ENCODE measurements around the gene STXBP6. TPM values are rescaled to one million over a fixed set of nuclear protein-coding genes. Genes with fewer than 3 reads are reported as not detected.

Gene STXBP6
- total RNA-seq, 1 experiment from 2014 or later = 6.4 TPM

DNA sequence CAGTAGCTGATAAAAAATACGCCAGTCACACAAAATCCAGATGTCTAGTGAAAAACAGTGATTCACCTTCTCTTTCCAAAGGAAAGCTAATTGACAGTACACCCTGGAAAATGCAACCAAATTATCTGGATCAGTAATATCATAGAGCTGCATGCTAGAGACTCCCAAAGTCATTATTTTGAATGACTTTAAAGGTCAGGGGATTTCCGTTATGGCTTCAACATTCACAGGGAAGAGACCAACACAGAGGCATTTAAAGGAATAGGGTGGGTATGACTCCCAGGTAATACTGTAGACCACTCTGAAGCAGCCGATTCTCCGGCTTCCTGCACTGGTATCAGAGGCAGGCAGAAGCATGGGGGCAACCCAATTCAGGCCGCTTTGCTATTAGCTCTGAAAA lies 190.4 kb downstream of the STXBP6 start:
- H3K27ac Mint-ChIP-seq (ENCODE audit: unreplicated experiment) = peak overlapping the region; percentile 98
- TF ChIP-seq, protein P1, sequence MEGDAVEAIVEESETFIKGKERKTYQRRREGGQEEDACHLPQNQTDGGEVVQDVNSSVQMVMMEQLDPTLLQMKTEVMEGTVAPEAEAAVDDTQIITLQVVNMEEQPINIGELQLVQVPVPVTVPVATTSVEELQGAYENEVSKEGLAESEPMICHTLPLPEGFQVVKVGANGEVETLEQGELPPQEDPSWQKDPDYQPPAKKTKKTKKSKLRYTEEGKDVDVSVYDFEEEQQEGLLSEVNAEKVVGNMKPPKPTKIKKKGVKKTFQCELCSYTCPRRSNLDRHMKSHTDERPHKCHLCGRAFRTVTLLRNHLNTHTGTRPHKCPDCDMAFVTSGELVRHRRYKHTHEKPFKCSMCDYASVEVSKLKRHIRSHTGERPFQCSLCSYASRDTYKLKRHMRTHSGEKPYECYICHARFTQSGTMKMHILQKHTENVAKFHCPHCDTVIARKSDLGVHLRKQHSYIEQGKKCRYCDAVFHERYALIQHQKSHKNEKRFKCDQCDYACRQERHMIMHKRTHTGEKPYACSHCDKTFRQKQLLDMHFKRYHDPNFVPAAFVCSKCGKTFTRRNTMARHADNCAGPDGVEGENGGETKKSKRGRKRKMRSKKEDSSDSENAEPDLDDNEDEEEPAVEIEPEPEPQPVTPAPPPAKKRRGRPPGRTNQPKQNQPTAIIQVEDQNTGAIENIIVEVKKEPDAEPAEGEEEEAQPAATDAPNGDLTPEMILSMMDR (IDR thresholded peaks at IDR 0.05; ENCODE audit: unreplicated experiment) = no peak
- no peak overlapping the region for H3K4me3 Mint-ChIP-seq (ENCODE audit: low read depth, unreplicated experiment)
- CTCF ChIA-PET = interaction anchor here (1.1 kb wide), 1 partner anchor 17 kb away, joined by 3 read pairs; no protein-coding TSS in a partner anchor
- peaks cover 30% of the 10 kb centered on the region for H3K4me1 Mint-ChIP-seq (ENCODE audit: low read depth, unreplicated experiment)
- BruUV-seq (replicated peaks) = no TSS peak
- no peaks in the 10 kb centered on the region for H3K27me3 Mint-ChIP-seq (ENCODE audit: unreplicated experiment)
- intact Hi-C loops (cut with micrococcal nuclease; ENCODE audit: unreplicated experiment) = no loop called here
- no peak for DNase-seq
- H3K9me3 Mint-ChIP-seq (ENCODE audit: low read depth, unreplicated experiment) = no peaks in the 10 kb centered on the region
- H3K36me3 Mint-ChIP-seq (ENCODE audit: insufficient read depth, unreplicated experiment) = peaks cover 11% of the 10 kb centered on the region

- no peak for DNase-seq
- Mint-ChIP-seq H3K36me3 (ENCODE audit: insufficient read depth, unreplicated experiment) (peaks cover 11% of the 10 kb centered on the region), H3K27me3 (ENCODE audit: unreplicated experiment) (no peaks in the 10 kb centered on the region), H3K4me3 (ENCODE audit: low read depth, unreplicated experiment) (no peak overlapping the region), H3K27ac (ENCODE audit: unreplicated experiment) (no peak overlapping the region), H3K9me3 (ENCODE audit: low read depth, unreplicated experiment) (no peaks in the 10 kb centered on the region), H3K4me1 (ENCODE audit: low read depth, unreplicated experiment) (peaks cover 30% of the 10 kb centered on the region)
- intact Hi-C loops (cut with micrococcal nuclease; ENCODE audit: unreplicated experiment) = no loop called here
- BruUV-seq (replicated peaks) = no TSS peak
- TF ChIP-seq, protein P1 (IDR thresholded peaks at IDR 0.05; ENCODE audit: unreplicated experiment) = no peak
- CTCF ChIA-PET = no interaction called here
Measured at GRCh38 chr14:24858684-24859083, 191.3 kb downstream of the STXBP6 start.

GRCh38 chr14:24858052-24858451 lies 191.9 kb downstream of the STXBP6 start:
- BruUV-seq (replicated peaks) = no TSS peak
- Mint-ChIP-seq H3K4me1 (ENCODE audit: low read depth, unreplicated experiment) (peaks cover 30% of the 10 kb centered on the region), H3K36me3 (ENCODE audit: insufficient read depth, unreplicated experiment) (peaks cover 11% of the 10 kb centered on the region), H3K27me3 (ENCODE audit: unreplicated experiment) (no peaks in the 10 kb centered on the region), H3K27ac (ENCODE audit: unreplicated experiment) (no peak overlapping the region), H3K9me3 (ENCODE audit: low read depth, unreplicated experiment) (no peaks in the 10 kb centered on the region), H3K4me3 (ENCODE audit: low read depth, unreplicated experiment) (no peak overlapping the region)
- TF ChIP-seq, protein P1 (IDR thresholded peaks at IDR 0.05; ENCODE audit: unreplicated experiment) = no peak
- CTCF ChIA-PET = no interaction called here
- intact Hi-C loops (cut with micrococcal nuclease; ENCODE audit: unreplicated experiment) = no loop called here
- no peak for DNase-seq

DNA sequence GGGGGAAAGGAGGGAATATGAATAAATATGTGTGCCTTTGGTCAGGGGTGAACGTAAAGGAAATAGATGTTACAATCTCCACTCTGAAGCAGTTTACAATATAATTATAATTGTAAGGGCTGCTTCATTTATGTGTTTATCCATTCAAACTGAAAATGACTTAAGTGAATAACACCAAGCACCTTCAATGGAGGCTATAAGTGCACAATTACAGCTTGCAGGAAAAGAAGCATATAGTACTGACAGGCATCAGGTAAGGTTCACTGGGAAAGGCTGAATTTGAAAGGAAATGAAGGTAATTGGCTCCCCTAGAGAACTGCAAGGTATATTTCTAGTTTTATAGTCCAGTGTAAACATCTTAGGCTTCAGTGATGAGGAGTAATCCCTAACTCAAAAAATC lies 192.7 kb downstream of the STXBP6 start:
- TF ChIP-seq, protein P1 (IDR thresholded peaks at IDR 0.05; ENCODE audit: unreplicated experiment) = no peak
- H3K9me3 Mint-ChIP-seq (ENCODE audit: low read depth, unreplicated experiment) = no peaks in the 10 kb centered on the region

More for the DNA sequence above, 192.7 kb downstream of the STXBP6 start:
- H3K4me3 Mint-ChIP-seq (ENCODE audit: low read depth, unreplicated experiment) = no peak overlapping the region
- H3K4me1 Mint-ChIP-seq (ENCODE audit: low read depth, unreplicated experiment) = peaks cover 38% of the 10 kb centered on the region
- intact Hi-C loops (cut with micrococcal nuclease; ENCODE audit: unreplicated experiment) = no loop called here
- H3K27ac Mint-ChIP-seq (ENCODE audit: unreplicated experiment) = no peak overlapping the region
- CTCF ChIA-PET = no interaction called here
- H3K36me3 Mint-ChIP-seq (ENCODE audit: insufficient read depth, unreplicated experiment) = peaks cover 11% of the 10 kb centered on the region
- BruUV-seq (replicated peaks) = no TSS peak
- no peaks in the 10 kb centered on the region for H3K27me3 Mint-ChIP-seq (ENCODE audit: unreplicated experiment)
- DNase-seq = no peak

Data from Calu3 (cell line).